Spleen (tissue), 11 donors: Measurements from ENCODE around the gene NAALADL2. TPM values are rescaled to one million over a fixed set of nuclear protein-coding genes. Genes with fewer than 3 reads are reported as not detected.

Experiments
- DNase-seq: peaks from one replicate; pipeline ENCODE4 v3.0.0-alpha.2; 2020
- H3K27ac ChIP-seq, 8 donors: fragments of 200-600 bp; sonication (generic) in 7 of 8; 1 replicate in 4 of 8; 2 replicates in 4 of 8; pipeline versions ENCODE4 v1.5.0 to v1.8.0; 2016 to 2021; ENCODE audit warnings: inconsistent platforms in 4 of 8, mild to moderate bottlenecking in 4 of 8, moderate library complexity in 1 of 8
- H3K27me3 ChIP-seq, 7 donors: fragments of 200-600 bp; sonication (generic) in 6 of 7; replicated peaks in 1 of 7; 1 replicate in 4 of 7; 2 replicates in 3 of 7; pipeline versions ENCODE4 v1.5.0 to v1.8.0; 2016 to 2021; ENCODE audit warnings: inconsistent platforms in 3 of 7, mild to moderate bottlenecking in 1 of 7
- H3K36me3 ChIP-seq, 6 donors: fragments of 200-600 bp; sonication (generic) in 5 of 6; 1 replicate in 4 of 6; 2 replicates in 2 of 6; pipeline versions ENCODE4 v1.5.0 to v1.8.0; 2016 to 2021; ENCODE audit warnings: inconsistent platforms in 2 of 6
- H3K4me1 ChIP-seq, 6 donors: fragments of 200-600 bp; sonication (generic) in 5 of 6; 1 replicate in 3 of 6; 2 replicates in 3 of 6; pipeline versions ENCODE4 v1.5.0 to v1.8.0; 2016 to 2021; ENCODE audit warnings: inconsistent platforms in 3 of 6
- H3K4me3 ChIP-seq, 8 donors: fragments of 200-600 bp; sonication (generic) in 7 of 8; 1 replicate in 4 of 8; 2 replicates in 4 of 8; pipeline versions ENCODE4 v1.5.0 to v1.8.0; 2016 to 2021; ENCODE audit warnings: inconsistent platforms in 4 of 8, mild to moderate bottlenecking in 4 of 8, moderate library complexity in 2 of 8
- H3K9me3 ChIP-seq, 8 donors: fragments of 200-600 bp; sonication (generic) in 7 of 8; 1 replicate in 4 of 8; 2 replicates in 4 of 8; pipeline versions ENCODE4 v1.5.0 to v1.8.0; 2016 to 2021; ENCODE audit warnings: inconsistent platforms in 4 of 8
- POLR2A ChIP-seq, 3 donors: fragments of 450-650 bp; IDR thresholded peaks; one replicate each; pipeline ENCODE4 v1.5.1; 2017; ENCODE audit warnings: antibody characterized with exemption in 3 of 3, mild to moderate bottlenecking in 1 of 3
- POLR2AphosphoS5 ChIP-seq, 3 donors: sonication (generic); formaldehyde crosslinking; IDR thresholded peaks; one replicate each; pipeline ENCODE4 v1.5.1; 2017; ENCODE audit warnings: antibody characterized with exemption in 3 of 3
- WGBS, 5 donors: extraction: QIAGEN DNeasy Blood & Tissue Kit in 3 of 5; methylation state at CpG; one replicate each; pipeline versions ENCODE4 v1.1.5 to v1.1.7; 2013 to 2018; 5-methylcytosine and 5-hydroxymethylcytosine counted together
- intact Hi-C: fragments of 100-400 bp; cut with DNase I; formaldehyde crosslinking; loops from one replicate; pipeline ENCODE4 v1.15.0; 2023; ENCODE audit warnings: low total_unique reads
- polyA plus RNA-seq, 3 donors: library from polyadenylated mRNA; stranded (reverse); fragments of 200-250 nt; gene quantifications; one replicate each; pipeline ENCODE4 v1.2.1, GENCODE V29; 2013
- total RNA-seq, 7 donors: library from RNA; depleted of rRNA in 3 of 7; stranded (reverse); fragments of >200 nt in 3 of 7; fragmentation: NEBNext Ultra II Directional in 4 of 7; extraction: Animal tissue kit (Norgen Biotek cat#: 25700) in 4 of 7; gene quantifications; one replicate each; pipeline versions ENCODE4 v1.1.0 to v1.2.1, GENCODE V29; 2016 to 2021
- TF ChIP-seq, protein P1 (sequence below), 11 experiments: fragments of 200-600 bp in 7 of 11; fragments of 450-650 bp in 4 of 11; sonication (generic) in 4 of 11; IDR thresholded peaks in 8 of 11; conservative IDR thresholded peaks in 3 of 11; 1 replicate in 7 of 11; 2 replicates in 4 of 11; pipeline versions ENCODE4 v1.4.0 to v1.8.0; 2016 to 2021; ENCODE audit warnings: antibody characterized with exemption in 11 of 11, inconsistent platforms in 4 of 11, mild to moderate bottlenecking in 1 of 11
- donor health status: healthy with polysubstance abuse.
- donor health status: DM: no; HTN: no; CAD: no; lungs with moderate emphysema.
- donor health status: DM: no; HTN: no; CAD: no.
- donor health status: Bipolar disorder and iron deficiency.
- donor health status: healthy.
- donor health status: DM: no; HTN: no; CAD: no.
- donor health status: DM: yes; HTN: yes; CAD: no.

The NAALADL2 gene
- total and polyA plus RNA-seq, 10 donors = 0.09 to 14.4 (median 6.4) TPM

DNA sequence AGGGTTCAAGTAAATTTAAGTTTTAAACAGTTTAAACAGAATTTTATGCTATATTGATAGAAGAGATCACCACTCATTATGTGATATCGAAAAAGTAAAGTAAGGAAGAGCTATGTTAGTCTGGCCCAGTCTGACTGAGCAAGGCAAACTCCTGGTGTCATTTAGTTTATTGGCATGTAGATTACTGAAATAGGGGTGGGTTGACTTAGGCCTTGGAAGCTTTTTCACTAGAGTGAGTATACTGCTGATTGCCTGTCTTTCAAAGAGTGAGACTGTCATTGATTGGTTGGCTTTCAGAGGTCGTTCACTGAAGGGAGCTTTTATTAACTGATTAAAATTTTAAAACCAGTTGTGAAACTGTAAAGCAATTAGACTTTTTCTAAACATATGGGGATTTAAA, 294.5 kb downstream of the NAALADL2 start:
- no peaks in the 10 kb centered on the region for H3K36me3 ChIP-seq
- H3K27me3 ChIP-seq = no peaks in the 10 kb centered on the region
- no peak for TF ChIP-seq POLR2A (IDR thresholded peaks at IDR 0.05)
- TF ChIP-seq, protein P1, sequence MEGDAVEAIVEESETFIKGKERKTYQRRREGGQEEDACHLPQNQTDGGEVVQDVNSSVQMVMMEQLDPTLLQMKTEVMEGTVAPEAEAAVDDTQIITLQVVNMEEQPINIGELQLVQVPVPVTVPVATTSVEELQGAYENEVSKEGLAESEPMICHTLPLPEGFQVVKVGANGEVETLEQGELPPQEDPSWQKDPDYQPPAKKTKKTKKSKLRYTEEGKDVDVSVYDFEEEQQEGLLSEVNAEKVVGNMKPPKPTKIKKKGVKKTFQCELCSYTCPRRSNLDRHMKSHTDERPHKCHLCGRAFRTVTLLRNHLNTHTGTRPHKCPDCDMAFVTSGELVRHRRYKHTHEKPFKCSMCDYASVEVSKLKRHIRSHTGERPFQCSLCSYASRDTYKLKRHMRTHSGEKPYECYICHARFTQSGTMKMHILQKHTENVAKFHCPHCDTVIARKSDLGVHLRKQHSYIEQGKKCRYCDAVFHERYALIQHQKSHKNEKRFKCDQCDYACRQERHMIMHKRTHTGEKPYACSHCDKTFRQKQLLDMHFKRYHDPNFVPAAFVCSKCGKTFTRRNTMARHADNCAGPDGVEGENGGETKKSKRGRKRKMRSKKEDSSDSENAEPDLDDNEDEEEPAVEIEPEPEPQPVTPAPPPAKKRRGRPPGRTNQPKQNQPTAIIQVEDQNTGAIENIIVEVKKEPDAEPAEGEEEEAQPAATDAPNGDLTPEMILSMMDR (IDR thresholded peaks at IDR 0.05 in 8 of 11, conservative IDR thresholded peaks at IDR 0.05 in 3 of 11) = no peak
- no peak for TF ChIP-seq POLR2AphosphoS5 (IDR thresholded peaks at IDR 0.05)
- 71 to 86% (median 81%) methylated on average over 2 of the region's 2 CpGs for WGBS, 5 donors
- intact Hi-C loops = no loop called here
- no peaks in the 10 kb centered on the region for H3K9me3 ChIP-seq
- no peaks in the 10 kb centered on the region for H3K4me1 ChIP-seq
- H3K27ac ChIP-seq = no peak overlapping the region
- DNase-seq = no peak
- no peak overlapping the region for H3K4me3 ChIP-seq

DNA sequence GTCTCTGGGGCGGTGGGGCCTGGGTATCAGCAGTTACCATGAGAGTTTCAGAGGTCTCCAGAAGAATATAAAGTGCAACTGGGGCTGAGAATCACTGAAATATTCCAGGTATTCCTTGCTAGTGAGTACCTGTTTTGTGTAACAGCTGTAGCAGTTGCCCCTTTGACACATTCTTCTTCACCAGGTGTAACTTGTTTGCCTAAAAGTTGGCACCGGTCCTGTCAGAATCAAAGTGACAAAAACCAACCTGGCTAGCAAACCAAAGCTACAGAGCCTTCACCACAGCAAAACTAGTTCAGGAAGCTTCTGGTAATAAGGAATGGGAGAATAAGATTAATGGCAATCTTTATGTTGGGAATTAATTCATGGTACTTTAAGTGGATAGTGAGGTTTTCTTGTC, 296.0 kb downstream of the NAALADL2 start:
- WGBS, 5 donors = 78 to 100% (median 90%) methylated on average over 2 of the region's 2 CpGs
- no peaks in the 10 kb centered on the region for H3K27me3 ChIP-seq
- H3K4me3 ChIP-seq = no peak overlapping the region
- H3K27ac ChIP-seq = no peak overlapping the region
- H3K4me1 ChIP-seq = no peaks in the 10 kb centered on the region
- no peaks in the 10 kb centered on the region for H3K9me3 ChIP-seq
- intact Hi-C loops = no loop called here
- H3K36me3 ChIP-seq = no peaks in the 10 kb centered on the region
- TF ChIP-seq POLR2A (IDR thresholded peaks at IDR 0.05) = no peak
- TF ChIP-seq POLR2AphosphoS5 (IDR thresholded peaks at IDR 0.05) = no peak
- TF ChIP-seq, protein P1 (IDR thresholded peaks at IDR 0.05 in 8 of 11, conservative IDR thresholded peaks at IDR 0.05 in 3 of 11) = no peak
- DNase-seq = no peak

DNA sequence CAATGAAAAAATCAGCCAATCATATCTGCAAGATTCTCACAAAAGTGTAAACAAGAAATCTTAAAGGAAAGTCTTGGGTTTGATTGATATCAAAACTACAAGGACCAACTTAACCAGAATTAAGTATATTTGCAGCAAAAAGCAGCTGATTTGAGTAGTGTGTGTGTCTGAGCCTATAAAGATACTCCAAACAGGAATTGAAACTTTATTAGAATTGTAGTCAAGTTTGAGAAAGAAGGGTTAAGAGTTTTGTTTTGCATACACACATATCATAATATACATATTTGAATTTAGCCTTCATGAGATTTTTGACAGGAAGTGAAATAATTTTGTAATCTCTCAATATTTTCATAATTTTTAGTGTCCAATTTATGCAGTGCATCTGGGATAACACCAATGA, 300.1 kb downstream of the NAALADL2 start:
- Histone ChIP-seq H3K27me3 (no peaks in the 10 kb centered on the region), H3K4me3 (no peak overlapping the region), H3K36me3 (no peaks in the 10 kb centered on the region), H3K4me1 (no peaks in the 10 kb centered on the region), H3K9me3 (no peaks in the 10 kb centered on the region), H3K27ac (no peak overlapping the region)
- TF ChIP-seq POLR2A (IDR thresholded peaks at IDR 0.05) (no peak), POLR2AphosphoS5 (IDR thresholded peaks at IDR 0.05) (no peak)
- TF ChIP-seq, protein P1 (IDR thresholded peaks at IDR 0.05 in 8 of 11, conservative IDR thresholded peaks at IDR 0.05 in 3 of 11) = no peak
- DNase-seq = no peak
- intact Hi-C loops = no loop called here

DNA sequence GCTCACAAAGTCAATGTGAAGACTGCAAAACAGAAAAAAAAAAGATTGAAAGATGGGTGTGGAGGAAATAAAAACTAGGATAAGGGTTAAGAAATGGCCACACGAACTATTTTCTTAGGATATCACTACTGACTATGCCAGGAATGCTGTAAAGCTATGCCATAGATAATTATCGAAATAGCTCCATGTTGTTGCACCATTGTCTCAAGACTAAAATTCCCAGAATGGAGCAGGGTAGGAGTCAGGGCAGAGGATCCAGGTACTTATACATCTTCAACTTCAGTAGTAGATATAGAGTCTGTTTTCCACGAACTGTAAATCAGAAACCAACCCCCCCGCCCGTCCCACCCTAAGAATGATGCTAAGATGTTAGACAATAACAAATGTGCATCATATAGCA, 302.2 kb downstream of the NAALADL2 start:
- H3K4me1 ChIP-seq = no peaks in the 10 kb centered on the region
- TF ChIP-seq POLR2A (IDR thresholded peaks at IDR 0.05) (no peak), POLR2AphosphoS5 (IDR thresholded peaks at IDR 0.05) (no peak)
- TF ChIP-seq, protein P1 (IDR thresholded peaks at IDR 0.05 in 8 of 11, conservative IDR thresholded peaks at IDR 0.05 in 3 of 11) = no peak
- DNase-seq = no peak
- intact Hi-C loops = no loop called here
- no peaks in the 10 kb centered on the region for H3K36me3 ChIP-seq
- WGBS, 5 donors = 80 to 92% (median 88%) methylated on average over 5 of the region's 5 CpGs
- no peak overlapping the region for H3K4me3 ChIP-seq
- H3K9me3 ChIP-seq = no peaks in the 10 kb centered on the region
- no peaks in the 10 kb centered on the region for H3K27me3 ChIP-seq
- no peak overlapping the region for H3K27ac ChIP-seq
